Epithelial cell of proximal tubule (primary cell): ENCODE results near the gene MYOZ2. TPM values are rescaled to one million over a fixed set of nuclear protein-coding genes. Genes with fewer than 3 reads are reported as not detected.
A peak's percentile ranks its signal among the peaks of the same experiment; 100 is the strongest.

Source experiments
- DNase-seq: peaks from one replicate; pipeline ENCODE4 v3.0.0-alpha.2; 2011; ENCODE audit warnings: low read depth
- H3K4me3 ChIP-seq: 2 replicates; pipeline ENCODE4 v1.5.1; 2011; ENCODE audit warnings: low read depth, mild to moderate bottlenecking, low read length
- CTCF ChIP-seq: conservative IDR thresholded peaks from 2 replicates; pipeline ENCODE4 v1.5.1; 2012; ENCODE audit warnings: low read depth, mild to moderate bottlenecking, low read length
- total RNA-seq: library from RNA; depleted of rRNA; stranded (reverse); fragments of >200 nt; gene quantifications from 2 replicates; pipeline ENCODE4 v1.2.3, GENCODE V29; 2015

Gene MYOZ2
- total RNA-seq, 1 donor from 2014 or later = 0.40 TPM

- no peak overlapping the region for H3K4me3 ChIP-seq
- no peak for DNase-seq
- no peak for TF ChIP-seq CTCF
These were observed 71.4 kb downstream of the MYOZ2 start for GRCh38 chr4:119207051-119207450.

GRCh38 chr4:119209077-119209476 is 73.4 kb downstream of the MYOZ2 start:
- H3K4me3 ChIP-seq = no peak overlapping the region
- no peak for TF ChIP-seq CTCF
- DNase-seq = peak; percentile 80

GRCh38 chr4:119209586-119209985 is 74.0 kb downstream of the MYOZ2 start:
- no peak for DNase-seq
- no peak overlapping the region for H3K4me3 ChIP-seq
- TF ChIP-seq CTCF = no peak

GRCh38 chr4:119210775-119211174 is 75.1 kb downstream of the MYOZ2 start:
- DNase-seq = no peak
- no peak for TF ChIP-seq CTCF
- H3K4me3 ChIP-seq = no peak overlapping the region

GRCh38 chr4:119211867-119212233 is 76.2 kb downstream of the MYOZ2 start:
- DNase-seq = no peak
- no peak for TF ChIP-seq CTCF
- peak overlapping the region; percentile 74 for H3K4me3 ChIP-seq

GRCh38 chr4:119212234-119212963 is 76.8 kb downstream of the MYOZ2 start, which contains the start of gene USP53:
USP53 (plus strand) TSS chr4:119212713; CDS start chr4:119239760, 27,047 bp downstream.
- TF ChIP-seq CTCF = no peak
- DNase-seq = peak; percentile 87
- H3K4me3 ChIP-seq = peak within 1 kb of the TSS; percentile 74
